Fibroblast of skin of scalp (primary cell): ENCODE data around the gene HTR3B.
"Not testable (repeated sequence)": the region's sequence is repeated elsewhere in the genome, so short reads cannot be mapped to it uniquely, and the experiment has no call there.

Experiments
- DNase-seq: peaks from one replicate; pipeline ENCODE4 v3.0.0-alpha.2; 2013

Gene HTR3B

GRCh38 chr11:113885897-113886296 is 18.7 kb upstream of the HTR3B start:
- no peak for DNase-seq

GRCh38 chr11:113888848-113889247 is 15.7 kb upstream of the HTR3B start:
- DNase-seq, result no peak

- DNase-seq, result no peak
Observed at GRCh38 chr11:113894421-113894996, 10.1 kb upstream of the HTR3B start.

- DNase-seq, result no peak
Observed at GRCh38 chr11:113895367-113896155, 9.0 kb upstream of the HTR3B start.

GRCh38 chr11:113896156-113896879 is 8.3 kb upstream of the HTR3B start:
- peak; percentile 21 for DNase-seq

- no peak for DNase-seq
Observed at GRCh38 chr11:113901141-113901540, 3.5 kb upstream of the HTR3B start.

- peak; percentile 4 for DNase-seq
Observed at GRCh38 chr11:113906038-113906437, 1.4 kb downstream of the HTR3B start.

- DNase-seq, result no peak
Observed at GRCh38 chr11:113906516-113906915, 1.9 kb downstream of the HTR3B start.

- no peak for DNase-seq
Observed at GRCh38 chr11:113907152-113907551, 2.6 kb downstream of the HTR3B start.

GRCh38 chr11:113907681-113908080 is 3.1 kb downstream of the HTR3B start:
- no peak for DNase-seq

GRCh38 chr11:113908098-113908497 is 3.5 kb downstream of the HTR3B start:
- DNase-seq, result no peak

GRCh38 chr11:113911491-113911890 is 6.9 kb downstream of the HTR3B start:
- not testable (repeated sequence) for DNase-seq

GRCh38 chr11:113923572-113923971 is 19.0 kb downstream of the HTR3B start:
- DNase-seq, result no peak

GRCh38 chr11:113926273-113927197 is 21.9 kb downstream of the HTR3B start:
- no peak for DNase-seq

- DNase-seq, result no peak
Observed at GRCh38 chr11:113928311-113928710, 23.7 kb downstream of the HTR3B start.

- DNase-seq, result no peak
Observed at GRCh38 chr11:113932788-113933187, 28.2 kb downstream of the HTR3B start.

- not testable (repeated sequence) for DNase-seq
Observed at GRCh38 chr11:113934193-113934592, 29.6 kb downstream of the HTR3B start.

GRCh38 chr11:113934761-113935160 is 30.2 kb downstream of the HTR3B start:
- no peak for DNase-seq

GRCh38 chr11:113935858-113936257 is 31.3 kb downstream of the HTR3B start:
- no peak for DNase-seq

- DNase-seq, result no peak
Observed at GRCh38 chr11:113937918-113938317, 33.3 kb downstream of the HTR3B start.

- DNase-seq, result no peak
Observed at GRCh38 chr11:113942256-113942655, 37.7 kb downstream of the HTR3B start.

GRCh38 chr11:113946162-113946561 is 41.6 kb downstream of the HTR3B start:
- not testable (repeated sequence) for DNase-seq

GRCh38 chr11:113947994-113948393 is 43.4 kb downstream of the HTR3B start:
- no peak for DNase-seq
